ENCODE results near the gene PHF12. TPM values are rescaled to one million over a fixed set of nuclear protein-coding genes. Genes with fewer than 3 reads are reported as not detected.

Gene PHF12

GRCh38 chr17:28856028-28856574 is 95.2 kb downstream of the PHF12 start:
- TF ChIP-seq SPI1 (IDR thresholded peaks at IDR 0.05; ENCODE audit: borderline replicate concordance, low read depth), result no peak
- no peak for TF ChIP-seq GABPA (IDR thresholded peaks at IDR 0.05; ENCODE audit: low read depth)
- no peak for TF ChIP-seq POLR2AphosphoS5 (IDR thresholded peaks at IDR 0.05; ENCODE audit: low read depth)
- TF ChIP-seq, protein P1, sequence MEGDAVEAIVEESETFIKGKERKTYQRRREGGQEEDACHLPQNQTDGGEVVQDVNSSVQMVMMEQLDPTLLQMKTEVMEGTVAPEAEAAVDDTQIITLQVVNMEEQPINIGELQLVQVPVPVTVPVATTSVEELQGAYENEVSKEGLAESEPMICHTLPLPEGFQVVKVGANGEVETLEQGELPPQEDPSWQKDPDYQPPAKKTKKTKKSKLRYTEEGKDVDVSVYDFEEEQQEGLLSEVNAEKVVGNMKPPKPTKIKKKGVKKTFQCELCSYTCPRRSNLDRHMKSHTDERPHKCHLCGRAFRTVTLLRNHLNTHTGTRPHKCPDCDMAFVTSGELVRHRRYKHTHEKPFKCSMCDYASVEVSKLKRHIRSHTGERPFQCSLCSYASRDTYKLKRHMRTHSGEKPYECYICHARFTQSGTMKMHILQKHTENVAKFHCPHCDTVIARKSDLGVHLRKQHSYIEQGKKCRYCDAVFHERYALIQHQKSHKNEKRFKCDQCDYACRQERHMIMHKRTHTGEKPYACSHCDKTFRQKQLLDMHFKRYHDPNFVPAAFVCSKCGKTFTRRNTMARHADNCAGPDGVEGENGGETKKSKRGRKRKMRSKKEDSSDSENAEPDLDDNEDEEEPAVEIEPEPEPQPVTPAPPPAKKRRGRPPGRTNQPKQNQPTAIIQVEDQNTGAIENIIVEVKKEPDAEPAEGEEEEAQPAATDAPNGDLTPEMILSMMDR (IDR thresholded peaks at IDR 0.05; ENCODE audit: insufficient read depth, low read length), result no peak
- TF ChIP-seq, protein P2, sequence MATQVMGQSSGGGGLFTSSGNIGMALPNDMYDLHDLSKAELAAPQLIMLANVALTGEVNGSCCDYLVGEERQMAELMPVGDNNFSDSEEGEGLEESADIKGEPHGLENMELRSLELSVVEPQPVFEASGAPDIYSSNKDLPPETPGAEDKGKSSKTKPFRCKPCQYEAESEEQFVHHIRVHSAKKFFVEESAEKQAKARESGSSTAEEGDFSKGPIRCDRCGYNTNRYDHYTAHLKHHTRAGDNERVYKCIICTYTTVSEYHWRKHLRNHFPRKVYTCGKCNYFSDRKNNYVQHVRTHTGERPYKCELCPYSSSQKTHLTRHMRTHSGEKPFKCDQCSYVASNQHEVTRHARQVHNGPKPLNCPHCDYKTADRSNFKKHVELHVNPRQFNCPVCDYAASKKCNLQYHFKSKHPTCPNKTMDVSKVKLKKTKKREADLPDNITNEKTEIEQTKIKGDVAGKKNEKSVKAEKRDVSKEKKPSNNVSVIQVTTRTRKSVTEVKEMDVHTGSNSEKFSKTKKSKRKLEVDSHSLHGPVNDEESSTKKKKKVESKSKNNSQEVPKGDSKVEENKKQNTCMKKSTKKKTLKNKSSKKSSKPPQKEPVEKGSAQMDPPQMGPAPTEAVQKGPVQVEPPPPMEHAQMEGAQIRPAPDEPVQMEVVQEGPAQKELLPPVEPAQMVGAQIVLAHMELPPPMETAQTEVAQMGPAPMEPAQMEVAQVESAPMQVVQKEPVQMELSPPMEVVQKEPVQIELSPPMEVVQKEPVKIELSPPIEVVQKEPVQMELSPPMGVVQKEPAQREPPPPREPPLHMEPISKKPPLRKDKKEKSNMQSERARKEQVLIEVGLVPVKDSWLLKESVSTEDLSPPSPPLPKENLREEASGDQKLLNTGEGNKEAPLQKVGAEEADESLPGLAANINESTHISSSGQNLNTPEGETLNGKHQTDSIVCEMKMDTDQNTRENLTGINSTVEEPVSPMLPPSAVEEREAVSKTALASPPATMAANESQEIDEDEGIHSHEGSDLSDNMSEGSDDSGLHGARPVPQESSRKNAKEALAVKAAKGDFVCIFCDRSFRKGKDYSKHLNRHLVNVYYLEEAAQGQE (IDR thresholded peaks at IDR 0.05; ENCODE audit: insufficient replicate concordance, low read depth), result no peak
- no peak overlapping the region for H3K27ac ChIP-seq (replicated peaks)
- DNase-seq (ENCODE audit: low read depth in 1 of 2, low spot score in 1 of 2), result no peak
- H3K27me3 ChIP-seq (ENCODE audit: insufficient read depth, poor library complexity, severe bottlenecking), result no peaks in the 10 kb centered on the region
- H3K4me3 ChIP-seq (replicated peaks; ENCODE audit: insufficient read depth, low read length), result no peak overlapping the region

DNA sequence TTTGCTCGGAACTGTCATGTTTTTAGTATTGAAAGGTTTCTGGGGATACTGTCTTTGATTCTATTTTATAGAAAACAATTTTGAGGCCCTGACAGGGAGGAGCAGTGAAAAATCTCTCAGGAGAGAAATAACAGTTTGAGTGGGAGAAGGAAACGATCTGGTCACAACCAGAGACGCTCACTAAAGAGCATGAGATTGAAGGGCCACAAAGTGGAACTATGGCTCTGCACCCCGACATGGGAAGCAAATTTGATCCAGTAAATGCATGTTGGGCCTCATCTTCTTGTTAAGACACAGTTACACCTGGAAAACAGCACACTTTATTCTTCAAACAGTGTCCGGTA is 96.0 kb downstream of the PHF12 start:
- H3K4me3 ChIP-seq (replicated peaks; ENCODE audit: insufficient read depth, low read length), result peak overlapping the region; percentile 80
- TF ChIP-seq, protein P2 (IDR thresholded peaks at IDR 0.05; ENCODE audit: insufficient replicate concordance, low read depth), result no peak
- TF ChIP-seq, protein P1 (IDR thresholded peaks at IDR 0.05; ENCODE audit: insufficient read depth, low read length), result no peak
- TF ChIP-seq GABPA (IDR thresholded peaks at IDR 0.05; ENCODE audit: low read depth) (no peak), SPI1 (IDR thresholded peaks at IDR 0.05; ENCODE audit: borderline replicate concordance, low read depth) (no peak), POLR2AphosphoS5 (IDR thresholded peaks at IDR 0.05; ENCODE audit: low read depth) (no peak)
- DNase-seq (ENCODE audit: low read depth in 1 of 2, low spot score in 1 of 2), result no peak
- H3K27me3 ChIP-seq (ENCODE audit: insufficient read depth, poor library complexity, severe bottlenecking), result no peaks in the 10 kb centered on the region
- H3K27ac ChIP-seq (replicated peaks), result peak overlapping the region; percentile 67

Small RNA genes within 50 kb of the gene (microRNA-seq; reads per million reads assigned to microRNA genes)
- not detected for gene MIR451B

Measured in HL-60 (cell line).